ENCODE data around the gene MED12L.

DNA sequence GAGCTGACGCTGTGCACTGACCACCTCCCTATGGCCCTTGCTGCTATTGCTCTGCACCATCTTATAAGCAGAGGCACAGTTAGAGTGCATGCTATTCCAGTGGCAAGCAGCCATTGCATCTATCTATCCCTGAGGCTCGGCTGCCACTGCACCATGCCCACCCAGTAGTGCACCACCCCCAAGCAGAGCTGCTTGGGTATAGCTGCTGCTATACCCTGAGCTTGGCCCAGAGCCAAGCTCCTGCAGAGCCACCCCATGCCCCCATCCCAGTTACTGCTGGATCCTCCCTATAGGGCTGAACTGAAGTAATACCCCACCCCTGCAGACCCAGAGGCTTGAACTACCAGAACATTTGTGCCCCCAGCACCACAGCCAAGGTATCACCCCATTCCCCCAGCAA is 395.0 kb downstream of the MED12L start:
- TF ChIP-seq POLR2A (IDR thresholded peaks at IDR 0.05) (no peak), EP300 (IDR thresholded peaks at IDR 0.05) (no peak)
- TF ChIP-seq, protein P1, sequence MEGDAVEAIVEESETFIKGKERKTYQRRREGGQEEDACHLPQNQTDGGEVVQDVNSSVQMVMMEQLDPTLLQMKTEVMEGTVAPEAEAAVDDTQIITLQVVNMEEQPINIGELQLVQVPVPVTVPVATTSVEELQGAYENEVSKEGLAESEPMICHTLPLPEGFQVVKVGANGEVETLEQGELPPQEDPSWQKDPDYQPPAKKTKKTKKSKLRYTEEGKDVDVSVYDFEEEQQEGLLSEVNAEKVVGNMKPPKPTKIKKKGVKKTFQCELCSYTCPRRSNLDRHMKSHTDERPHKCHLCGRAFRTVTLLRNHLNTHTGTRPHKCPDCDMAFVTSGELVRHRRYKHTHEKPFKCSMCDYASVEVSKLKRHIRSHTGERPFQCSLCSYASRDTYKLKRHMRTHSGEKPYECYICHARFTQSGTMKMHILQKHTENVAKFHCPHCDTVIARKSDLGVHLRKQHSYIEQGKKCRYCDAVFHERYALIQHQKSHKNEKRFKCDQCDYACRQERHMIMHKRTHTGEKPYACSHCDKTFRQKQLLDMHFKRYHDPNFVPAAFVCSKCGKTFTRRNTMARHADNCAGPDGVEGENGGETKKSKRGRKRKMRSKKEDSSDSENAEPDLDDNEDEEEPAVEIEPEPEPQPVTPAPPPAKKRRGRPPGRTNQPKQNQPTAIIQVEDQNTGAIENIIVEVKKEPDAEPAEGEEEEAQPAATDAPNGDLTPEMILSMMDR (IDR thresholded peaks at IDR 0.05), result no peak

Measured in ovary (tissue), 3 donors.